PC-3 (cell line): ENCODE data around the gene MSX1.

Experiments
- CTCF ChIP-seq: fragments of 300-600 bp; sonication (generic); conservative IDR thresholded peaks from 2 replicates; pipeline ENCODE4 v1.5.1; 2017; ENCODE audit warnings: antibody characterized with exemption, low read depth, mild to moderate bottlenecking, low read length
- EZH2phosphoT487 ChIP-seq: fragments of 300-600 bp; sonication (generic); IDR thresholded peaks from 2 replicates; pipeline ENCODE4 v1.6.1; 2018; ENCODE audit warnings: mild to moderate bottlenecking, antibody characterized with exemption, low read length, borderline replicate concordance

GRCh38 chr4:4871242-4871572 is 11.7 kb downstream of the MSX1 start:
- TF ChIP-seq CTCF (no peak), EZH2phosphoT487 (no peak)
